Measurements from ENCODE around the gene CYP46A1.

The CYP46A1 gene

DNA sequence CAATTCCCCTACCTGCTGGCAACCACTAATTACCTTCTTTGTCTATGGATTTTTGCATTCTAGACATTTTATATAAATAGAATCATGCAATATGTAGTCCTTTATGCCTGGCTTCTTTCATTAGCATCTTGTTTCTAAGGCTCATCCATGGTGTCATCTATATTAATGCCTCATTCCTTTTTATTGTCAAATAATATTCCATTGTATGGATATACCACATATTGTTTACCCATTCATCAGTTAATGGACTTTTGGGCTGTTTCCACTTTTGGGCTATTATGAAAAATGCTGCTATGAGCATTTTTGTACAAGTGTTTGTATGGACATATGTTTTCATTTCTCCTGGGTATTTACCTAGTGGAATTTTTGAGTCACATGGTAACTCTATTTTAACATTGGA lies 18.0 kb downstream of the CYP46A1 start:
- in situ Hi-C loops (cut with MboI; ENCODE audit: low pct_unique_long_range_greater_than_20kb, low sequenced_read_pairs), result no loop called here
- no peak for DNase-seq

GRCh38 chr14:99703381-99703780 lies 19.3 kb downstream of the CYP46A1 start:
- DNase-seq, result no peak

DNA sequence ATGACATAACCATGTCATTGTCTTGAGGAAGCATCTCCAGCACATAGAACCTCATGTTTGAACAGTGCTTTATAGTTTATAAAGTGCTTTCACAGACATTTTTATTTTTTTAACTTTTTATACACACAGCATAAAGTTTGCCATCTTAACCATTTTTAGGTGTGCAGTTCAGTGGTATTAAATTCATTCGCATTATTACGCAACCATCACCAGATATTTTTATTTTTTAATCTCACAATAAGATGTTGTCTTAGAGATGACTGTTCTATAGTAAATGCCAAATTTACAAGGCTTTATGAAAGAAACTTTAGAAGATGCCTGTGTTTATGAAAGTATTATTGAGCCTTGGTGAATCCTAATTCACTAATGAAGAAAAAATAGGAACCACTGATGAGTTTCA lies 19.9 kb downstream of the CYP46A1 start:
- no peak for DNase-seq
- in situ Hi-C loops (cut with MboI; ENCODE audit: low pct_unique_long_range_greater_than_20kb, low sequenced_read_pairs), result no loop called here

More at GRCh38 chr14:99703381-99703780, 19.3 kb downstream of the CYP46A1 start:
- in situ Hi-C loops (cut with MboI; ENCODE audit: low pct_unique_long_range_greater_than_20kb, low sequenced_read_pairs), result no loop called here

- no peak for DNase-seq
- in situ Hi-C loops (cut with MboI; ENCODE audit: low pct_unique_long_range_greater_than_20kb, low sequenced_read_pairs), result no loop called here
These were observed 22.2 kb downstream of the CYP46A1 start for GRCh38 chr14:99706107-99706900.

DNA sequence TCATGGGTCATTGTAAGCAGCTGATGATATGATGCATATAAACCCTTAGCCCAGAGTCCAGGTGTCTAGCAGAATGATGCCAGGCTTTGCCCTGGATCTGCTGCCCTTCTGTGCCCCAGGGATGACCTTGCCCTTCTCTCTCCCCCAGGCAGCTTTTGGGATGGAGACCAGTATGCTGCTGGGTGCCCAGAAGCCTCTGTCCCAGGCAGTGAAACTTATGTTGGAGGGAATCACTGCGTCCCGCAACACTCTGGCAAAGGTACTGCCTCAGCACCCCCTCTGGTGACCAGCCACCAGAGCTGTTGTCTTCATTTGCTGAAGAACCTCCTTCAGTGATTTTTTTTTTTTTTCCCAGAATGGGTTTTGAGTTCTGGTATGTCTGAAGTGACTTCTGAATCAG lies 23.3 kb downstream of the CYP46A1 start:
- no peak for DNase-seq
- in situ Hi-C loops (cut with MboI; ENCODE audit: low pct_unique_long_range_greater_than_20kb, low sequenced_read_pairs), result no loop called here

GRCh38 chr14:99707921-99708320 lies 23.8 kb downstream of the CYP46A1 start:
- in situ Hi-C loops (cut with MboI; ENCODE audit: low pct_unique_long_range_greater_than_20kb, low sequenced_read_pairs), result no loop called here
- no peak for DNase-seq

DNA sequence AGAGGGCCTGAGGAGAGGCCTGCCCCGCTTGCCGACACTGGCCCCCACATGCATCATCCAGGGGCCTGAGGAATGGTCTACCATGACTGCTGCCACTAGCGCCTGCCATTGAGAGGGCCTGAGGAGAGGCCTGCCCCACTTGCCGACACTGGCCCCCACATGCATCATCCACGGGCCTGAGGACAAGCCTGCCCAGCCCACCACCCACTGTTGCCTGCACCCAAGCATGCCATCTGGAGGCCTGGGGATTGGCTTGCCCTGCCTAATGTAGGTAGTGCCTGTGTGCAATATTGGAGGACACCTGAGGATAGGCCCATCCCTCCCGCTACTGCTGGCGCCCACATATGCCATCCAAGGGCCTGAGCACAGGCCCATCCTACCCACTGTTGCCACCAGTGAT lies 24.4 kb downstream of the CYP46A1 start:
- in situ Hi-C loops (cut with MboI; ENCODE audit: low pct_unique_long_range_greater_than_20kb, low sequenced_read_pairs), result no loop called here
- no peak for DNase-seq

GRCh38 chr14:99713972-99714371 lies 29.9 kb downstream of the CYP46A1 start:
- DNase-seq, result no peak
- in situ Hi-C loops (cut with MboI; ENCODE audit: low pct_unique_long_range_greater_than_20kb, low sequenced_read_pairs), result no loop called here

DNA sequence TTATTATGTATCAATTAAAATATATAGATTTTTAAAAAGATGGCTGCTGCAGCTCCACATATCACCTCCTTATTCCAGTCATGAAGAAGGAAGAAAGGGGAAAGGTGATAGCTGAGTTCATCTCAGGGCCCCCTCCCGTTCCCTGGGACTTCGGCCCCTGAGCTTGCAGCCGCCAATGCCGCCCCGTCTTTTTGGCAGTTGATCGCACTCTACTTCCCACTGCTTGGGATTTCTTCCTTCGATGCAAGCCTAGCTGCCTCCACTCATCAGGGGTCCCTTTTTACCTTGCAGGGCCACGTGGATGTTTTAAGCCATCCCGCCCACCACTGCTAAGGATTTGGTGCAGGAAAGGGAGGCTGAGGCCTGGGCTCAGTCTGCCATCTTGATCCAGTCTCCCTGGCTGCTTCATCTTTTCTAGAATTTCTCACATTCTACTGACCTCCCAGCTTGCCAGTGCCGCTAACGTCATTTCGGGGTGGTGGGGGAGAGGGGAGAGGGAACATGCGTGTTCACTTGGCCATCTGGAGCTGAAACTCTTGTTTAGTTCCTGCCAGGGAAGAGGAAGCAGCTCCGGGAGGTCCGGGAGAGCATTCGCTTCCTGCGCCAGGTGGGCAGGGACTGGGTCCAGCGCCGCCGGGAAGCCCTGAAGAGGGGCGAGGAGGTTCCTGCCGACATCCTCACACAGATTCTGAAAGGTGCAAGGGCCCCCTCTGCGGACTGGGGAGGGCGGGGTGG lies 31.3 kb downstream of the CYP46A1 start:
- in situ Hi-C loops (cut with MboI; ENCODE audit: low pct_unique_long_range_greater_than_20kb, low sequenced_read_pairs), result no loop called here
- DNase-seq, result no peak

- in situ Hi-C loops (cut with MboI; ENCODE audit: low pct_unique_long_range_greater_than_20kb, low sequenced_read_pairs), result no loop called here
- no peak for DNase-seq
These were observed 32.2 kb downstream of the CYP46A1 start for GRCh38 chr14:99716091-99716849.

DNA sequence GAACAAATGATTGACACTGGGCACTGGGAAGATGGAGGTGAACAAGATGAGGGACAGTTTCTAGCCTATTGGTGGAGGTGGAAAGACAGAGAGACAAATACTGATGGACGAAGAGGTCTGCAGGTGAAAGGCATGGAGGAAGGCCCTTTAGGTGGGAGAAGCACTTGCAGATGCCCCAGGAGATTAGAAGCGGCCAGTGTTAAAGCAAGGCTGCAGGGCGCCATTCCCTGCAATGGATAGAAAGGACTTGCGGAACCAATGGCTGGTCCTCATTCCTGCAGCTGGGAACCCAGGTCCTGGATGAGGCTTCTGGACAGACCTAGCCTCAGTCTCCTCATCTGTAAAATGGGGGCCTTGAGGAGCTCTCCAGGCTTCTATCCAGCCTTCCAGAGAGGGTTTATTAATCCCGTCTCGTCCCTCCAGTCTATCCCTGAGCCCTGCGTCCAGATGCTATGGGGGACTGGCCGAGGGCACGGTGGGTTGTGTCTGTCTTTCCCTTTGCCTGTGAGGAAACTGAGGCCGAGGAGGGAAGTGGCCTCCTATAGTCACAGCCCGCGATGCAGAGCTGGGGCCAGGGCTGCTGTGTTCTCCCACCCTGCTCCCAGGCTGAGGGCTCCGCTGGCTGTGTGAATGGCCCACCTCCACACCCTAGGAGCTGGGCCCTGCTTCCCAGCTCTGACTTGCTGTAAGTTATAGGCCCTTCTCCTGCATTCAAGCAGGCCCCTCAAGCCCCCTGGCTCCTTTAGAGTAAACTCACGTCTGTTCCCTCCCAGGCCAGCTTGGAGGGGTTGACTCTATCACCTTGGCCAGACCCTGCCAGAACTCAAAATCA lies 33.0 kb downstream of the CYP46A1 start:
- in situ Hi-C loops (cut with MboI; ENCODE audit: low pct_unique_long_range_greater_than_20kb, low sequenced_read_pairs), result no loop called here
- no peak for DNase-seq

GRCh38 chr14:99717682-99718013 lies 33.5 kb downstream of the CYP46A1 start:
- no peak for DNase-seq
- in situ Hi-C loops (cut with MboI; ENCODE audit: low pct_unique_long_range_greater_than_20kb, low sequenced_read_pairs), result no loop called here

DNA sequence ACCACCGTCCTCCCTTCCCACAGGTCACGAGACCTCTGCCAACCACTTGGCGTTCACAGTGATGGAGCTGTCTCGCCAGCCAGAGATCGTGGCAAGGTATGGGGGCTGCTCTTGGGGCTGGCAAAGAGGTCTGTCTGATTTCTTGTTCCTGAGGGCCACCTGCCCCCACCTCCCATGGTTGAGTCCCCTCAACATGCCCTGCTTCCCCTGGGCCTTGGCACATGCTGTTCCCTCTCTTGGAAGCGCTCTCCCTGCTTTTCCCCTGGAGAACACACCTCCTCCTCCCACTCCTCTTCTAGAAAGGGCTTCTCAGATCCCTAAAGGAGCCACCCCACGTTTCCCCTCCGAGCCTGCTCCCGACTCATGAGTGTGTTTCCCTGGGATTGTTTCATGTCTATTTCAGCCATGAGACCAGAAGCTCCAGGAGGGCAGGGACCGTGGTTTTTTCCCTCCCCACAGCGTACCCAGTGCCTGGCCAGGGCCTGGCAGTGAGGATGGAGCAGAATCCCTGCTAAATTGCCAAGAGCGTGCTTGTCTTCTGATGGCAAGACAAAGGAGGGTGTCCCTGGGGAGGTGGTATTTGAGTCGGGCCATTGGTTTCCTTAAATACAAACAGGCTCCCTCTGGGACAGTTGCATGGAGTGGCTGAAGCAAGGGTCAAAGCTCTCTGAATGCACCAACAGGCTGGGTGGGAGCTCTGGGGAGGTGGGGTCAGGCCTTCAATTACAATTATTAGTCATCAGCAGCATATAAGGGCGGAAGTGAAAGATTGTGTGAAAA lies 34.1 kb downstream of the CYP46A1 start:
- in situ Hi-C loops (cut with MboI; ENCODE audit: low pct_unique_long_range_greater_than_20kb, low sequenced_read_pairs), result no loop called here
- DNase-seq, result no peak

DNA sequence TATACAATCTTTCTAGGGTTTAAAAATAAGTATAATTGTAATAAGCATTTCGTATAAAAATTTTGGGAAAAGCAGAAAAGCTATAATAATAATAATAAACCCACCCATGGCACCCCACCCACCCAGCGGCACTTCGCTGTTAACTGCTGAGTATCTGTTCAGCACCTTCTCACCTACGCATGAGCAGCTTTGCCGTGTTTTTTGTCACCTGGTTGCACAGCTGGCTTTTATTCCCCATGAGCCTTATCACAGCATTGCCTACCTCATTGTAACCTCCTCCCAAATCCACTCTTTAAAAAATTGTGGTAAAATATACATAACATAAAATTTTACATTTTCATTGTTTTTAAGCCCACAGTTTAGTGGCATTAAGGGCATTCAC lies 34.7 kb downstream of the CYP46A1 start:
- in situ Hi-C loops (cut with MboI; ENCODE audit: low pct_unique_long_range_greater_than_20kb, low sequenced_read_pairs), result no loop called here

GRCh38 chr14:99720941-99721791 lies 37.1 kb downstream of the CYP46A1 start:
- in situ Hi-C loops (cut with MboI; ENCODE audit: low pct_unique_long_range_greater_than_20kb, low sequenced_read_pairs), result no loop called here
- DNase-seq, result no peak

More for the DNA sequence above, 34.7 kb downstream of the CYP46A1 start:
- no peak for DNase-seq

GRCh38 chr14:99721792-99722516 lies 37.9 kb downstream of the CYP46A1 start:
- DNase-seq, result no peak
- in situ Hi-C loops (cut with MboI; ENCODE audit: low pct_unique_long_range_greater_than_20kb, low sequenced_read_pairs), result no loop called here

DNA sequence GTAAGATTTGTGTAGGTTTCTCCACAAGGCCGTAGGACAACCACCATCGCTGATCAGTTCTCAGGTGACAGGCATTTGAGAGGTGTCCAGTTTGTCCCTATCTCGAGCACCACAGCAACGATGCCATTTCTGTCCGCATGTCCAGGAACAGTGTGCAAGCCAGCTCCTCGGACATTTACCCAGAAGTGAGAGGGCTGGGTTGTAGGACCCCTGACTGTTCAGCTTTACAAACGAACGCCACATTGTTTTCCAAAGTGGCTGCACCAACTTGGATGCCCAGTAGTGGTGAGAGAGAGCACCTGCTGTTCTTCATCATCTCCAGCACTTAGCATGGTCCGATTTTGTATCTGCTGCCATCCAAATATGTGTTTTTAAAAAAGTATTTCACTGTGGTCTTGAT lies 38.6 kb downstream of the CYP46A1 start:
- in situ Hi-C loops (cut with MboI; ENCODE audit: low pct_unique_long_range_greater_than_20kb, low sequenced_read_pairs), result no loop called here
- no peak for DNase-seq
